NCI-H345 (cell line): ENCODE results near the gene CT45A1.
"Not testable (repeated sequence)": the region's sequence is repeated elsewhere in the genome, so short reads cannot be mapped to it uniquely, and the experiment has no call there.

ENCODE experiments used
- DNase-seq: peaks from one replicate; lab custom pipeline; 2025; lab: John Stamatoyannopoulos, UW

The CT45A1 gene, protein sequence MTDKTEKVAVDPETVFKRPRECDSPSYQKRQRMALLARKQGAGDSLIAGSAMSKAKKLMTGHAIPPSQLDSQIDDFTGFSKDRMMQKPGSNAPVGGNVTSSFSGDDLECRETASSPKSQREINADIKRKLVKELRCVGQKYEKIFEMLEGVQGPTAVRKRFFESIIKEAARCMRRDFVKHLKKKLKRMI

DNA sequence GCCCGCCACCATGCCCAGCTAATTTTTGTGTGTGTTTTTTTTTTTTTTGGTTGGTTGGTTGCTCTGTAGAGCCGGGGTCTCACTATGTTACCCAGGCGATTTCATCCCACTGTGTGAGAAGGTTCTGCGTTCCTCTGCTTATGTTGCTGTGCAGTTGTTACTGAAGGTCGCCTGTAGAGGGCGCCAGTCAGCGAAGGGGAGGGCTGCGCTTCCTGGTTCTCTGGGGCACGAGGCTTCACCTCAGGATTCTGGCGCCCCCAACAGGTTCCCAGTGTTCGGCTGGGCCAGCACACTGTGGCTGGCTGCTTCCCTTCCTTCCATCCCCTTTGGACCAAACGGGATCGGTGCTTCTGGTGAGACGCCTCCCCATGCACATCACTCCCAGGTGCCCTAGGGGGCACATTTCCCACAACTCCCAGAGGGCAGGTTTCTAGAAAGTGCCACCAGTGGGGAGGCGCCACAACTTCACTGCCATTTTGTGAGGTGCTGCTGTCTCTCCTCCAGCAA is at the start of gene CT45A1:
Gene CT45A1 (plus strand): TSS at position 457 of the 507 bp plus-strand sequence. CDS start 5,302 bp downstream, outside the sequence.
- not testable (repeated sequence) for DNase-seq

DNA sequence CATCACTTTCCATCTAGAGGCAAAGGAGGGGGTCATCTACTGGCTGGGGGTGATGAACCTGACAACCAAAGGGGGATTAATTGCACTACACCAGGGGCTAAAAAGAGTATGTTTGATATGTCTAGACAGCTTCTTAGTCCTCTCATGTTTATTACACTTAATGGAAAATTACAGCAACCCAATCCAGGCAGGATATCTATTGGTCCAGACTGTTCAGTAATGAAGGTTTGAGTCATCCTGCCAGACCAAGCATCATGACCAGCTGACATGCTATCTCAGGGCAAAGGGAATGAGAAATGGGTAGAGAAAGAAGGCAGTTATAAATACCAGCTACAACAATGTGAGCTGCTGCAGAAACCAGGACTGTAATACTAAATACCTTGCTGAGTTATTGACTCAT is 40.5 kb upstream of the CT45A1 start:
- not testable (repeated sequence) for DNase-seq

DNA sequence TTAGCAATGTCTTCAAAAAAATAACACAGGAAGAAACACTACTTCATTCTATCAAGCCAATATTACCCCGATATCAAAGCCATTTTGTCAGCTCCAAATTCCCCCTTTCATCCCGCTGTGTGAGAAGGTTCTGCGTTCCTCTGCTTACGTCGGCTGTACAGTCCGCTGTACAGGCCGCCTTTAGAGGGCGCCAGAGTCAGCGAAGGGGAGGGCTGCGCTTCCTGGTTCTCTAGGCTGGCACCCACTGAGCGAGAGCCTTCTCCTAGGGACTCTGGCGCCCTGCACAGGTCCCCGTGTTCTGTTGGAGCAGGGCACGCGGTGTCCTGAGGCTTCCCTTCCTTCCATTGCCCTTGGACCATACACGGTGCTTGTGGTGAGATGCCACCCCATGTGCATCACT is 25.3 kb upstream of the CT45A1 start:
- no peak for DNase-seq

DNA sequence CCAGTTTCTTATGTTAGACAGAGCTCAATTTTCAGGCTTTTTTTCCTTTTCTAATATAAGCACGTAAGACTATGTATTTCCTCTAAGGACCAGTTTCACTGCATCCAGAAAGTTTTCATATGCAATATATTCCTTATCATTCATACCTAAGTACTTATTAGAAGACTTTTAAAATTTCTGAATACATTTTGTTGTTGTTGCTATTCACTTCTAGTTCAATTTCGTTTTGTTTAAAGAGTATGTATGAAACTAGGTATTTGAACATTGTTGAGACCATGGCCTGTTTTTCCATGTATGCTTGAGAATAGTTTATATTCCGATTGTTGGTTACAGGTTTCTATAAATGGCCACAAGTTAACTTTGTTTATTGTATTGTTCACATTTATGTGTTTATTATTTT is 18.0 kb upstream of the CT45A1 start:
- DNase-seq = no peak

DNA sequence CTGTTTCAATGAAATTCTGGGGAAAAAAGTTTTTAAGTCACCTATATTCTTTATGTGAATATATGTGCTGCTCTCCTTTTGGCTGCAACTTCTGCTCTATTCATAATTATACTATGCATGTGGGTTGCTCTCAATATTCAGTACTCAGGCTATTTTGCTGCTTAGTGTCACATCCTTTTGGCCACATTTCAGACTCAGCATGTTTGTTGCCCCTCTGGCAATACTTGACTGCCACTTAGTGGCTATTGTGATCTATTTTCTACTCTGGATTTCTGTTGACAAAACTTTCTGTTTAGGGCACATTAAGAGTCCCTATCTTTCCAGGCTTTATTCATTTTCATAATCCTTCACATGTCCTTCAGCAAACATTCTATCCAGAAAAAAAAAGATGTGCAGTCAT is 15.8 kb upstream of the CT45A1 start:
- no peak for DNase-seq

DNA sequence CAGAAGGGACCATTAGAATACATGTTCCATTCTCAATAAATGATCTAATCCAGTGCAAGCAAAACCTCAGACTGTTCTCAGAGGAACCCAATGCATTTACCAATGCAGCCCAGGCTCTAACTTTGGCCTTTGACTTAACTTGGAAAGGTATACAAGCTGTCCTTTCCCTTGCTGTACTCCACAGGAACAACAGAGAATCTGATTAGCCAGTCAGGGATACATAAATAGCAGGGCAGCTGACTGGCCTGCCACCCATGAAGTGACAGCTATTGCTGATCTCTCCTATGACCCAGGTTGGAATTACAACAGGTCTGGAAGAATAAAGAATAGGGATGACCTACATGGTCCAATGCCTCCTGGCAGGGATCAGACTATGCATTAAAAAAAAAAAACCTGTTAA is 14.5 kb upstream of the CT45A1 start:
- no peak for DNase-seq

DNA sequence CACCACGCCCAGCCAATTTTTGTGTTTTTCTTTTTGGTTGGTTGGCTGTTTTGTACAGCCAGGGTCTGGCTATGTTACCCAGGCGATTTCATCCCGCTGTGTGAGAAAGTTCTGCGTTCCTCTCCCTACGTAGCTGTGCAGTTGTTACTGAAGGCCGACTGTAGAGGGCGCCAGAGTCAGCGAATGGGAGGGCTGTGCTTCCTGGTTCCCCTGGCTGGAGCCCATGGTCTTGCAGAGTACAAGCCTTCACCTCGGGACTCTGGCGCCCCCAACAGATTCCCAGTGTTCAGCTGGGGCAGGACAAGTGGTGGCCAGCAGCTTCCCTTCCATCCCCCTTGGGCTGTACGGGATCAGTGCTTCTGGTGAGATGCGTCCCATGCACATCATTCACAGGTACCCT is 5.6 kb upstream of the CT45A1 start:
- DNase-seq = no peak

DNA sequence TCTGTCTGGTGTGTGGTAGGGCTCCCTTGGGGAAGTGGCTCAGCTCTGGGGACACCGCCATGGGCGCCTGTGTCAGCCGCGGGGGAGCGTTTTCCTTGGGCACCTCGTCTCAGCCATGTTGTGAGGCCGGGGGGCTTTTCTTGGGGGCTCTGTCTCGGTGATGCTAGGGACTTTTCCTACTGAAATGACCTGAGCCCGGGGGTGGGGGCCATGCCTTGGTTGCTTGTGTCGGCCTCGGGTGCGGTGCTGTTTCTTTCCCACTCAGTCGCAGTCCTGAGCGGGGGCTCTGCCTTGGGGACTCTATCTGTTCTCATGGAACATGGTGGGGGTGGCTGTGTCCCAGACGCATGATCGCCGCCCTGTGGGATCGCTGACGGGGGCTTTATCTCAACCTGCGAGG is 356 bp downstream of the CT45A1 start:
- no peak for DNase-seq

DNA sequence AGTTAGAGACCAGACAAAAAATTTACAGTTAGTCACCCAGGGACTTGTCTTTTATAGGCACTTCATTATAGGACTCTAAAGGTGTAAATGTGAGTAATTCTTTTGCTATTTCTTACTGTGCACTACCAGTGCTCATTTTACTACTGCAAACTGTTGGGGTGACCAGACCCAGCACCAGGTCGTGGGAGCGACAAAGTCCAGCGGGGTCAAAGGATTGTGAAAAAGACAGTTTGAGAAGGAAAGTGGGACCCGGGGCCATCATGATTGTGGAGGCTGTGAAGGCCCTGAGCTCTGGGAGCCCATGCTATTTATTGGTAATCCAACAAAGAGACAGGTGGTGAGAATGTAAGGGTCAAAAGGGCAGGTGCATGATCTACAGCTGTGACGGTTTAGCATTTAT is 21.2 kb downstream of the CT45A1 start:
- not testable (repeated sequence) for DNase-seq

DNA sequence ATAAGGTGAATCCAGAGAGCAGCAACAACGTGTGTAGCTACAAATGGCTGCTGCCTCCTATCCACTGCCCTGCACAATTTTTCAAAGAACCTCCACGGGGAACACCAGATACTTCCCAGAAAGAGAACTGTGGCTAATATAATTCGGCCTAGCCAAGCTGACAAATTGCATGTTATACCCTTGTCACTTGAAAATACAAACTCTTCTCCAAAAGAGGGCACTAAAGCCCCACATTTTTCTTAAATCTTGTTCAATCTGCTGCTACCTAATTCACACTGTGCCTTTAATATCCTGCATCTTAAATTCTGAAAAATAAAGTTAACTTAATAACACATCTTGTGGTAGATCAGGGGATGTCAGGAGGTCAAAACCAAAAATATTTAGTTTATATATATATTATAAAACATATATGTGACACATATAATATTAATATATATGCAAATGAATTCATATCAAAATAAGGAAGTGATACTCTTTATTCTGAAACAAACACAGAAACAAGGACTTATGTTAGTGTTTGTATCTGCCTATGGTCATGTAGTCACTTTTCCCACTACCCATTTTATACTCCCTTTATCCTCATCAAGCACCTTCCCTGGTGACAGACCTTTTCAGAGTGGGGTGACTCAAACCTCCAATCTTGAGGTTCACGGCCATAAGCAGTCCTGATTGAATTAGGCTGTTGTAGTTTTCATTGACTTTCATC is 24.1 kb downstream of the CT45A1 start:
- no peak for DNase-seq

DNA sequence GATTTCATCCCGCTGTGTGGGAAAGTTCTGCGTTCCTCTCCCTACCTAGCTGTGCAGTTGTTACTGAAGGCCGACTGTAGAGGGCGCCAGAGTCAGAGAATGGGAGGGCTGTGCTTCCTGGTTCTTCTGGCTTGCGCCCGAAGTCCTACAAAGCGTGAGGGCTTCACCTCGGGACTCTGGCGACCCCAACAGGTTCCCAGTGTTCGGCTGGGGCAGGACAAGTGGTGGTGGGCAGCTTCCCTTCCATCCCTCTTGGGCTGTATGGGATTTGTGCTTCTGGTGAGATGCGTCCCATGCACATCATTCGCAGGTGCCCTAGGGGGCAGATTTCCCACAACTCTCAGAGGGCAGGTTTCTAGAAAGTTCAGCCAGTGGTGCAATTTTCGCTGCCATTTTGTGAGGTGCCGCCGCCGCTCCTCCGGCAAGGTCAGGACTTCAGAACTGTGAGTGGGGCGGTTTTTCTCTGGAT is 27.3 kb downstream of the CT45A1 start:
- DNase-seq = no peak

DNA sequence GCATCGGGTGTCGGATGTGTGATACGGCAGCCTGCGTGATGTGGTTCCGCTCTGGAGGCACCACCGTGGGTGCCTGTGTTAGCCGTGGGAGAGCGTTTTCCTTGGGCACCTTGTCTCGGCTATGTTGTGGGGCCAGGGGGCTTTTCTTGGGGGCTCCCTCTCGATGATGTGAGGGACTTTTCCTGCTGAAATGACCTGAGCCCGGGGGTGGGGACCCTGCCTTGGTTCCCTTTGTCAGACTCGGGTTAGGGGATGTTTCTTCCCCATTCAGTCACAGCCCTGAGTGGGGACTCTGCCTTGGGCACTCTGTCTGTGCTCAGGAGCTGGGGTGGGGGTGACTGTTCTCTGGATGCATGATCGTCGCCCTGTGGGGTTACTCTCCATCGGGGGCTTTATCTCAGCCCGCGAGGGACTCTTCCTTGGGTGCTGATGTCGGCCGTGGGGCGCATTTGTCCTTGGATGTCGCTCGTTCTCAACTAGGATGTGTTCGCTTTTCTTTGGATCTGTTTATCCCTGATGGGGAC is 27.8 kb downstream of the CT45A1 start:
- DNase-seq = no peak

DNA sequence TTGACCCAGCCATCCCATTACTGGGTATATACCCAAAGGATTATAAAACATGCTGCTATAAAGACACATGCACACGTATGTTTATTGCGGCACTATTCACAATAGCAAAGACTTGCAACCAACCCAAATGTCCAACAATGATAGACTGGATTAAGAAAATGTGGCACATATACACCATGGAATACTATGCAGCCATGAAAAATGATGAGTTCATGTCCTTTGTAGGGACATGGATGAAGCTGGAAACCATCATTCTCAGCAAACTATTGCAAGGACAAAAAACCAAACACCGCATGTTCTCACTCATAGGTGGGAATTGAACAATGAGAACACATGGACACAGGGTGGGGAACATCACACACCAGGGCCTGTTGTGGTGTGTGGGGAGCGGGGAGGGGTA is 31.3 kb downstream of the CT45A1 start:
- not testable (repeated sequence) for DNase-seq

DNA sequence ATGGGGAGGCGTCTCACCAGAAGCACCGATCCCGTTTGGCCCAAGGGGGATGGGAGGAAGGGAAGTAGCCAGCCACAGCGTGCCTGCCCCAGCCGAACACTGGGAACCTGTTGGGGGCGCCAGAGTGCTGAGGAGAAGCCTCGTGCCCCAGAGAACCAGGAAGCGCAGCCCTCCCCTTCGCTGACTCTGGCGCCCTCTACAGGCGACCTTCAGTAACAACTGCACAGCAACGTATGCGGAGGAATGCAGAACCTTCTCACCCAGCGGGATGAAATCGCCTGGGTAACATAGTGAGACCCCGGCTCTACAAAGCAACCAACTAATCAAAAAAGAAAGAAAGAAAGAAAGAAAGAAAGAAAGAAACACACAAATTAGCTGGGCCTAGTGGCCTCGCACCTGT is 54.7 kb downstream of the CT45A1 start, which contains the start of gene CT45A3:
Gene CT45A3 (minus strand): TSS at position 101 of the 400 bp plus-strand sequence. CDS start 3,747 bp downstream, outside the sequence.
- DNase-seq = not testable (repeated sequence)
